GM12801 (cell line): ENCODE measurements around the gene COP1.

Source experiments
- TF ChIP-seq, protein P1 (sequence below): IDR thresholded peaks from one replicate; pipeline ENCODE4 v1.5.1; 2011; ENCODE audit warnings: control low read depth; ENCODE audit not compliant: insufficient read length; ENCODE audit errors: extremely low read depth

The COP1 gene

GRCh38 chr1:176225479-176225875 is 18.4 kb upstream of the COP1 start:
- TF ChIP-seq, protein P1, sequence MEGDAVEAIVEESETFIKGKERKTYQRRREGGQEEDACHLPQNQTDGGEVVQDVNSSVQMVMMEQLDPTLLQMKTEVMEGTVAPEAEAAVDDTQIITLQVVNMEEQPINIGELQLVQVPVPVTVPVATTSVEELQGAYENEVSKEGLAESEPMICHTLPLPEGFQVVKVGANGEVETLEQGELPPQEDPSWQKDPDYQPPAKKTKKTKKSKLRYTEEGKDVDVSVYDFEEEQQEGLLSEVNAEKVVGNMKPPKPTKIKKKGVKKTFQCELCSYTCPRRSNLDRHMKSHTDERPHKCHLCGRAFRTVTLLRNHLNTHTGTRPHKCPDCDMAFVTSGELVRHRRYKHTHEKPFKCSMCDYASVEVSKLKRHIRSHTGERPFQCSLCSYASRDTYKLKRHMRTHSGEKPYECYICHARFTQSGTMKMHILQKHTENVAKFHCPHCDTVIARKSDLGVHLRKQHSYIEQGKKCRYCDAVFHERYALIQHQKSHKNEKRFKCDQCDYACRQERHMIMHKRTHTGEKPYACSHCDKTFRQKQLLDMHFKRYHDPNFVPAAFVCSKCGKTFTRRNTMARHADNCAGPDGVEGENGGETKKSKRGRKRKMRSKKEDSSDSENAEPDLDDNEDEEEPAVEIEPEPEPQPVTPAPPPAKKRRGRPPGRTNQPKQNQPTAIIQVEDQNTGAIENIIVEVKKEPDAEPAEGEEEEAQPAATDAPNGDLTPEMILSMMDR, result no peak

DNA sequence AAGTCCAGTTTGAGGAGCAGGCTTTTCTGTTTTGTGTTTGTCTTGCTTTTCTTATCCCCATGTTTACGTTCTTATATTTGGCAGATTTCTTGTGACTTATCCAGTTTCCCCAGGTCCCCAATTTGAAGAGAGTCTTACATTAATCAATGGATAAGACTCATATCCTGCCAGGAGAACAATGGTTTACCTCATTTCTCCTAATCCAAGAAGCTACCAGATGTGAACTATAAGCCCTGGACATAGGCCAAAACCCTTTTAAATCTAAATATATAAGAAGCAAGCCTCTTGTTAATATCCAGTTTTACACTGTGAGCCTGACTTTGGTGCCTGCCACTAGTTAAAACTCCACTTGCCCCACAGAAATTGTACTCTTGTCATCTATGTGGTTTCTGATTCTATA is 15.1 kb upstream of the COP1 start:
- TF ChIP-seq, protein P1, result no peak

DNA sequence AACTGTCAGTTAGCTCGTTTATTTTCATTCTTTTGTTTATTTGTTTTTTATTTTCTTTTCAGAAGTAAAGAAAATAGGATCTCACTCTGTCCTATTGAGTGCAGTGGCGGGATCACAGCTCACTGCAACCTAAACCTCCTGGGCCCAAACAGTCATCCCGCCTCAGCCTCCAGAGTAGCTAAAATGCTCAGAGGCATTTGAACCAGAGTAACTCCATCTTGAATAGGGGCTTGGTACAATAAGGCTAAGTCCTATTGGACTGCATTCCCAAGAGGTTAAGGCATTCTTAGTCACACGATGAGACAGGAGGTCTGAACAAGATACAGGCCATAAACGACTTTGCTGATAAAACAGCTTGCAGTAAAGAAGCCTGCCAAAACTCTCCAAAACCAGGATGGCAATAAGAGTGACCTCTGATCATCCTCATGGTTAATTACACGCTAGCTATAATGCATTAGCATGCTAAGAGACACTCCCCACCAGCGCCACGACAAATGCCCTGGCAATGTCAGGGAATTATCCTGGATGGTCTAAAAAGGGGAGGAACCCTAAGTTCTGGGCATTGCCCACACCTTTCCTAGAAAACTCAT is 13.1 kb upstream of the COP1 start:
- TF ChIP-seq, protein P1, result no peak

DNA sequence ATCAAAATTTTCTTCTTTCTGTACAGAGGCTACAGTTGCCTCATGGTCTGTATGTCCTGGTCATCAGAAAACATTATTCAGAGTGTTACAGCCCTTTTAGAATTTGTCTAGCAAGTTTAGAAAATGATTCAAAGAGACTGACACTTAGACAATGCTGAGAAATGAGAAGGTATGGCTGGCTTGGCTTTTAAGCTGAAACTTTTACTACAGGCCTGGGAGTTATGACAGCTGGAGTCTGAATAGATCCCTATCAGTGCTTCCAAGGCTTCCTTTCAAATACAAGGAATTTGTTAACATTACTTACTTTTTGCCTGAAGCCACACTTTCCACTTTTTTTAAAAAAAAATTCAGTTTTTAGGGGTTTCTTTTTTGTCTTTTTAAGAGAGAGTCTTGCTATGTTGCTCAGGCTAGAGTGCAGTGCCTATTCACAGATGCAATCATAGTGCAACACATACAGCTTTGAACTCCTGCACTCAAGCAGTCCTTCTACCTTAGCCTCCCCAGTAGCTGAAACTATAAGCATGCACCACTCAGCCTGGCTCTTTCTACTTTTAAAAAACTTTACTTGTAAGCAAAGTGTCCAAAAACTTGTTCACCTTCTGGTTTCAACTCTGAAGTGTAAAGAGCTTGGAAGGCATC is 10.5 kb upstream of the COP1 start:
- TF ChIP-seq, protein P1, result no peak

DNA sequence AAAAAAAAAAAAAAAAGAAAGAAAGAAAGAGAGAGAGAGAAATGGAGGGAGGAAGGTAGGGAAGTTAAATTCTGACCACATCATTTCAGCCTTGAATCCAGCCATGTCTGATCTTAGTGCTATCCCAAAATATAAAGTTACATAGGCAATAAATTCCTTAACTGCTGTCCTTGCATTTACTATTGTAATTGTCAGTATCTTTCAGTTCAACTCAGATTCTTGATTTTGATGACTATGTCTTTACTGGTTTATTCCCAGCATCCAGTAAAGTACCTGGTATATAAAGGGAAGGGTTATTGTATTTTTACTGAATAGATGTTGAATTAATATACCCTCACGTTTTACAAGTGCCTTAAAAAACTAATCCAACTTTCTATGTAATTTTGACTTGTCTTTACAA is 8.9 kb upstream of the COP1 start:
- TF ChIP-seq, protein P1, result no peak

- TF ChIP-seq, protein P1, result no peak
Measured at GRCh38 chr1:176211396-176212165, 4.5 kb upstream of the COP1 start.

DNA sequence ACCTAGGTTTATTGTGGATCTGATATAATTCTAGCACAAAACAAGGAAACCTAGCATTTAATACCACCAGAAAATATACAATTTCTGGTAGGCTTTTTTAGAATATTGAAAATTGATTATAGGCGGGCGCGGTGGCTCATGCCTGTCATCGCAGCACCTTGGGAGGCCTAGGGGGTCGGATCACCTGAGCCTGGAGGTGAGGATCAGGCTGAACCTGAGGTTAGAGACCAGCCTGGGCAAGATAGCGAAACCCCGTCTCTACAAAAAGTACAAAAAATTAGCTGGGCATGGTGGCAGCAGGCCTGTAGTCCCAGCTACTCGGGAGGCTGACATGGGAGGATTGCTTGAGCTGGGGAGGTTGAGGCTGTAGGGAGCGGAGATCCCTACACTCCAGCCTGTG is 948 bp upstream of the COP1 start:
- TF ChIP-seq, protein P1, result no peak
